ENCODE data around the gene RANBP10. TPM values are rescaled to one million over a fixed set of nuclear protein-coding genes. Genes with fewer than 3 reads are reported as not detected.

Gene RANBP10
- total and polyA plus RNA-seq, 2 of the 13 experiments (the other 11 are each of a cell fraction or from before 2014, with no cell fraction given) = 9.2 to 22.7 TPM

DNA sequence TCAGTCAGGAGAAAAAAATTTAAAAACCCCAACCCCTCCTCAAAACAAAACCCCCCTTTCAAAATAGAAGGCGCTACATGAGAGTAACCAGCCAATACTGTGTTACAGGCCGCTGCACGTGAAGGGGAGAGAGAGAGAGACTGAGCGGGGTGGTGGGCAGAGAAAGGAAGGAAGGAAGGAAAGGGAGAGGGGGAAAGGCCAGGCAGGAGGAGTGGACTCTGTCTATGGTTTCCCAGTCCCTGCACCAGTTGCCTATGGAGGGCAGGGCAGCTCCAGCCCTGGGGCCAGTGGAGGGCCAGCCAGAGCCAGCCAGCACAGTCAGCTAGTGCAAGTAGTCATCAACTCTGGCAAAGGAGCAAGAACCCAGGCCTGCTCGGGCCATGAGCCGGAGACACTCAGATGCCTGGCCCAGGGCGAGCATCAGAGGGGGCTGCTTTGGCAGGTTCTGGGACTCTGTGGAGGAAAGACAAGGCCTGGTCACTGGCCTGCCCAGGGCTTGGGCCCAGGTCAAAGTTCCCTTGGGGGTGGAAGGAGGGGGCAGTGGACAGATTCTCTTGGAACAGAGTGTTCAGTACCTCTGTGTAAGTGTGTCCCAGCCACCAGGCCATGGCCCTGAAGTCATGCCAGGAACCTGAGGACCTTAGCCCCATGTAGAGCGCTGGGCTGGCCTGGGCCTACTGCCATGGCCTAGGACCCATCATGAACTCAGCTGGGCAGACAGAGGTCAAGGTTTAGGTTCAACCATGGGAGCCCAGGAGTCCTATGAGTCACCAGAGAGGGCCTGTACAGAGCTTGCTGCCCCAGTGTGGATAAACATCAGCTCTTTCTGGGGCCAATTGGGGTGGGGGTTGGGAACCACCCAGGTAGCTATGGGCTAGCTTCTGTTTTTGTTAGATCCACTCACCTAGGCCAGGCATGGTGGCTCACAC lies 80.0 kb downstream of the RANBP10 start (continued):
- TF ChIP-seq, protein P1, sequence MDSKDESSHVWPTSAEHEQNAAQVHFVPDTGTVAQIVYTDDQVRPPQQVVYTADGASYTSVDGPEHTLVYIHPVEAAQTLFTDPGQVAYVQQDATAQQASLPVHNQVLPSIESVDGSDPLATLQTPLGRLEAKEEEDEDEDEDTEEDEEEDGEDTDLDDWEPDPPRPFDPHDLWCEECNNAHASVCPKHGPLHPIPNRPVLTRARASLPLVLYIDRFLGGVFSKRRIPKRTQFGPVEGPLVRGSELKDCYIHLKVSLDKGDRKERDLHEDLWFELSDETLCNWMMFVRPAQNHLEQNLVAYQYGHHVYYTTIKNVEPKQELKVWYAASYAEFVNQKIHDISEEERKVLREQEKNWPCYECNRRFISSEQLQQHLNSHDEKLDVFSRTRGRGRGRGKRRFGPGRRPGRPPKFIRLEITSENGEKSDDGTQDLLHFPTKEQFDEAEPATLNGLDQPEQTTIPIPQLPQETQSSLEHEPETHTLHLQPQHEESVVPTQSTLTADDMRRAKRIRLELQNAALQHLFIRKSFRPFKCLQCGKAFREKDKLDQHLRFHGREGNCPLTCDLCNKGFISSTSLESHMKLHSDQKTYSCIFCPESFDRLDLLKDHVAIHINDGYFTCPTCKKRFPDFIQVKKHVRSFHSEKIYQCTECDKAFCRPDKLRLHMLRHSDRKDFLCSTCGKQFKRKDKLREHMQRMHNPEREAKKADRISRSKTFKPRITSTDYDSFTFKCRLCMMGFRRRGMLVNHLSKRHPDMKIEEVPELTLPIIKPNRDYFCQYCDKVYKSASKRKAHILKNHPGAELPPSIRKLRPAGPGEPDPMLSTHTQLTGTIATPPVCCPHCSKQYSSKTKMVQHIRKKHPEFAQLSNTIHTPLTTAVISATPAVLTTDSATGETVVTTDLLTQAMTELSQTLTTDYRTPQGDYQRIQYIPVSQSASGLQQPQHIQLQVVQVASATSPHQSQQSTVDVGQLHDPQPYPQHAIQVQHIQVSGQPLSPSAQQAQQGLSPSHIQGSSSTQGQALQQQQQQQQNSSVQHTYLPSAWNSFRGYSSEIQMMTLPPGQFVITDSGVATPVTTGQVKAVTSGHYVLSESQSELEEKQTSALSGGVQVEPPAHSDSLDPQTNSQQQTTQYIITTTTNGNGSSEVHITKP (CRISPR knock-in tag; IDR thresholded peaks at IDR 0.05; ENCODE audit: low read depth) = no peak
- TF ChIP-seq ZNF460 (CRISPR knock-in tag; IDR thresholded peaks at IDR 0.05; ENCODE audit: borderline replicate concordance) = 0 out of 2 replicates have a peak, but pooled peaks have one; percentile 27
- peak; percentile 45; the same call in 1 of the 2 replicates for TF ChIP-seq HDAC2 (CRISPR knock-in tag; IDR thresholded peaks at IDR 0.05)
- TF ChIP-seq CCAR2 (optimal IDR thresholded peaks at IDR 0.05; ENCODE audit: low read depth, low read length) = no peak
- TF ChIP-seq ZNF329 (CRISPR knock-in tag; IDR thresholded peaks at IDR 0.05; ENCODE audit: low read depth) = no peak
- TF ChIP-seq ZNF280B (CRISPR knock-in tag; IDR thresholded peaks at IDR 0.05; ENCODE audit: borderline replicate concordance) = no peak
- no peak for TF ChIP-seq LCORL (IDR thresholded peaks at IDR 0.05)
- peak; percentile 98 for TF ChIP-seq LCORL (CRISPR knock-in tag; IDR thresholded peaks at IDR 0.05)
- TF ChIP-seq FOSL2 (CRISPR knock-in tag; IDR thresholded peaks at IDR 0.05) = peak; percentile 96
- no peak for TF ChIP-seq ZNF362 (CRISPR knock-in tag; IDR thresholded peaks at IDR 0.05; ENCODE audit: borderline replicate concordance)
- no peak for TF ChIP-seq ZNF605 (CRISPR knock-in tag; IDR thresholded peaks at IDR 0.05)
- TF ChIP-seq IRF2 (CRISPR knock-in tag; IDR thresholded peaks at IDR 0.05) = peak; percentile 46; the same call in 1 of the 2 replicates
- TF ChIP-seq, protein P2, sequence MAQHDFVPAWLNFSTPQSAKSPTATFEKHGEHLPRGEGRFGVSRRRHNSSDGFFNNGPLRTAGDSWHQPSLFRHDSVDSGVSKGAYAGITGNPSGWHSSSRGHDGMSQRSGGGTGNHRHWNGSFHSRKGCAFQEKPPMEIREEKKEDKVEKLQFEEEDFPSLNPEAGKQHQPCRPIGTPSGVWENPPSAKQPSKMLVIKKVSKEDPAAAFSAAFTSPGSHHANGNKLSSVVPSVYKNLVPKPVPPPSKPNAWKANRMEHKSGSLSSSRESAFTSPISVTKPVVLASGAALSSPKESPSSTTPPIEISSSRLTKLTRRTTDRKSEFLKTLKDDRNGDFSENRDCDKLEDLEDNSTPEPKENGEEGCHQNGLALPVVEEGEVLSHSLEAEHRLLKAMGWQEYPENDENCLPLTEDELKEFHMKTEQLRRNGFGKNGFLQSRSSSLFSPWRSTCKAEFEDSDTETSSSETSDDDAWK (CRISPR knock-in tag; IDR thresholded peaks at IDR 0.05) = no peak
- peak; percentile 87 for TF ChIP-seq NR2C2 (CRISPR knock-in tag; IDR thresholded peaks at IDR 0.05; ENCODE audit: borderline replicate concordance)
- no peak for TF ChIP-seq ZNF101 (CRISPR knock-in tag; IDR thresholded peaks at IDR 0.05; ENCODE audit: borderline replicate concordance, low read depth)
- TF ChIP-seq, protein P3, sequence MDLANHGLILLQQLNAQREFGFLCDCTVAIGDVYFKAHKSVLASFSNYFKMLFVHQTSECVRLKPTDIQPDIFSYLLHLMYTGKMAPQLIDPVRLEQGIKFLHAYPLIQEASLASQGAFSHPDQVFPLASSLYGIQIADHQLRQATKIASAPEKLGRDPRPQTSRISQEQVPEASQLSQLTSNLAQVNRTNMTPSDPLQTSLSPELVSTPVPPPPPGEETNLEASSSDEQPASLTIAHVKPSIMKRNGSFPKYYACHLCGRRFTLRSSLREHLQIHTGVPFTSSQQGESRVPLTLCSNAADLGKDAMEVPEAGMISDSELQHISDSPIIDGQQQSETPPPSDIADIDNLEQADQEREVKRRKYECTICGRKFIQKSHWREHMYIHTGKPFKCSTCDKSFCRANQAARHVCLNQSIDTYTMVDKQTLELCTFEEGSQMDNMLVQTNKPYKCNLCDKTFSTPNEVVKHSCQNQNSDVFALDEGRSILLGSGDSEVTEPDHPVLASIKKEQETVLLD (CRISPR knock-in tag; IDR thresholded peaks at IDR 0.05; ENCODE audit: low read depth) = no peak
- TF ChIP-seq ZNF17 (CRISPR knock-in tag; IDR thresholded peaks at IDR 0.05) = no peak
- TF ChIP-seq ZFYVE20 (CRISPR knock-in tag; IDR thresholded peaks at IDR 0.05; ENCODE audit: borderline replicate concordance, low read depth) = no peak

All from HepG2 (cell line).